GM10248 (cell line): ENCODE data around the gene RNF41.

Experiments
- CTCF ChIA-PET: fragments of 300-600 bp; sonication (Branson Sonifier 250); formaldehyde crosslinking; extraction: SDS; loops from one replicate; lab custom pipeline; 2021; ENCODE audit warnings: antibody characterized with exemption; lab: Yijun Ruan, JAX
- POLR2A ChIA-PET: fragments of 350-650 bp; sonication (Branson Sonifier 250); formaldehyde crosslinking; extraction: SDS; loops from one replicate; lab custom pipeline; 2020; ENCODE audit warnings: antibody characterized with exemption; lab: Yijun Ruan, JAX
- DNase-seq: peaks from one replicate; pipeline ENCODE4 v3.0.0; 2012; ENCODE audit errors: extremely low spot score
- TF ChIP-seq, protein P1 (sequence below): IDR thresholded peaks from 2 replicates; pipeline ENCODE4 v1.5.1; 2012; ENCODE audit warnings: mild to moderate bottlenecking, low read depth; ENCODE audit errors: extremely low read depth, missing control alignments, control extremely low read depth

The RNF41 gene

DNA sequence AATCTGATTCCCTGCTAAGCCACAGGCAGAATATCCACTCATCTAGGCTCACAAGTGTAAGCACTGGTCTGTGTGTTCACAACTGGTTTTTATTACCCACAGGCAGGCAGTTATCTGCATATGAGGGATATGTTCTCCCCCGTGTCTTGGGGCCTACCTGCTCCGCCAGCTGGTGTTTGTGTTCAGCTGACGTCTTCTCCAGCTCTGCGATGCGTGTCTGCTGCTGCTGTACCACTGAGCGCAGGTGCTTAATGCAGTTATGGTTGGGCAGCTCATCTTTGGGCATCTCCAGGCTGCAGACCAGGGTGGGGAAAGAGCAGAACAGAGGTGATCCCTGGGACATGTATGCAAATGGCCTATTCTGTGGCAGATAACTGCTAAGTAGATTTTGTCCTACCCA lies 13.7 kb downstream of the RNF41 start:
- POLR2A ChIA-PET, result no interaction called here
- no peak for DNase-seq

DNA sequence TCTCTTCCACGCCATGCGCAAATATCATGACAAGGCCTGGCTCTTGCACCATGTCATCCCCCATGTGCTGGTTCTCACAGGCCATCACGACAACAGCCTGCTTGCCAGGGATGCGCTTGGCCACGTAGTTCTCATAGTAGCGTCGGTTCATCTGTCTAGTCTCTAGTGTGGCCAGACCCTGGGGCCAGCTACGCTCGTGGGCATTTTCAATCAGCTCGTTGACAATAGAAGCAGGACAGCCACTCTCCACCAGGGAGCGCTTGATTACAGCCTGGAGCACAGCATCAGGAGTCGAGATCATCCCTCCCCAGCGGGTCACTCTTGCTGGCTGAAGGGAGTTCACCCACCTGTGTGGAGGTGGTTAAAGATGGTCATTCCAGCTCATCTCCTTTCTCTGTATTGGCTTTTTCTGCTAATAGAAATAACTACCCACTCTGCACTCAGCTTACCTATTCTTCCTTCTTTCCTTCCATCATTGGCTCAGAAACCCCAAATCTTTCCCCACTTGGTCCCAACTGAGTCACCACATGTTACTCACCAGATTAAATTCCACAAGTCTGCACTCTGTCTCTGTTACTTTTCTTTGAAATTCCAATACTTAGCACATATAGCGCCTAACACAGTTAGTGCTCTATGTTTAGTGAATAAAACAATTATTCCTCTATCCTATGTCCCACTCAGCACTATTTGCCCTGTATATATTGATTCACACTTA lies 15.1 kb downstream of the RNF41 start:
- DNase-seq, result peak; percentile 48
- TF ChIP-seq, protein P1, sequence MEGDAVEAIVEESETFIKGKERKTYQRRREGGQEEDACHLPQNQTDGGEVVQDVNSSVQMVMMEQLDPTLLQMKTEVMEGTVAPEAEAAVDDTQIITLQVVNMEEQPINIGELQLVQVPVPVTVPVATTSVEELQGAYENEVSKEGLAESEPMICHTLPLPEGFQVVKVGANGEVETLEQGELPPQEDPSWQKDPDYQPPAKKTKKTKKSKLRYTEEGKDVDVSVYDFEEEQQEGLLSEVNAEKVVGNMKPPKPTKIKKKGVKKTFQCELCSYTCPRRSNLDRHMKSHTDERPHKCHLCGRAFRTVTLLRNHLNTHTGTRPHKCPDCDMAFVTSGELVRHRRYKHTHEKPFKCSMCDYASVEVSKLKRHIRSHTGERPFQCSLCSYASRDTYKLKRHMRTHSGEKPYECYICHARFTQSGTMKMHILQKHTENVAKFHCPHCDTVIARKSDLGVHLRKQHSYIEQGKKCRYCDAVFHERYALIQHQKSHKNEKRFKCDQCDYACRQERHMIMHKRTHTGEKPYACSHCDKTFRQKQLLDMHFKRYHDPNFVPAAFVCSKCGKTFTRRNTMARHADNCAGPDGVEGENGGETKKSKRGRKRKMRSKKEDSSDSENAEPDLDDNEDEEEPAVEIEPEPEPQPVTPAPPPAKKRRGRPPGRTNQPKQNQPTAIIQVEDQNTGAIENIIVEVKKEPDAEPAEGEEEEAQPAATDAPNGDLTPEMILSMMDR, result peak; percentile 53
- POLR2A ChIA-PET, result interaction anchor here (0.5 to 1.5 kb wide), 2 partner anchors 16 to 266 kb away, joined by 4 to 5 read pairs; partner anchors contain the start of gene RNF41
- CTCF ChIA-PET, result interaction anchor here (0.6 to 11.2 kb wide), 31 partner anchors 10 to 467 kb away, joined by 3 to 70 read pairs (median 4); partner anchors contain the start of genes ANKRD52, RNF41, SMARCC2 and TIMELESS

More for the DNA sequence above, 13.7 kb downstream of the RNF41 start:
- TF ChIP-seq, protein P1, result no peak
- CTCF ChIA-PET, result interaction anchor here (0.9 to 11.2 kb wide), 18 partner anchors 8 to 470 kb away, joined by 3 to 70 read pairs (median 4); partner anchors contain the start of genes ANKRD52, COQ10A, RNF41 and SMARCC2

DNA sequence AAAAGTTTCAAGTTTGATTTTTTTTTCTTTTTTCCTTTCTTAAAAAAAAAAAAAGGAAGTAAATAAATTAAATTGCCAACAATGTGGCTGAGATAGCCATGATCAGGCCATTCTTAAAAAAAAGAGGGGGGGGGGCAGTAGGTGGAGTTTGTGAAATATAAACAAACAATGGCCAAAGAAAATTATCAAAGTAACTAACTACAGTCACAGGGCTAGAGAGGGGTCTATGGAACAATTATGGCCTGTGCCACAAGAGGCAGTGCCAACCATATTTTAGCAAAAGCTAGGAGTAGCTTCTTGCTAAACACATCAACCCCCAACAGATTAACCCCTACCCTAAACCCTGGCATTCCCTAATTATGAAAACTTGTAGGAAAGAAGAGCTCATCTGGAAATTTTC lies 16.3 kb downstream of the RNF41 start:
- ChIA-PET POLR2A (interaction anchor here (0.7 to 1.5 kb wide), 2 partner anchors 17 to 1683 kb away, joined by 4 read pairs; partner anchors contain the start of gene RNF41), CTCF (interaction anchor here (1.0 to 11.2 kb wide), 15 partner anchors 8 to 259 kb away, joined by 3 to 70 read pairs (median 7); partner anchors contain the start of genes RNF41, SMARCC2 and TIMELESS)
- DNase-seq, result no peak
- TF ChIP-seq, protein P1, result no peak

DNA sequence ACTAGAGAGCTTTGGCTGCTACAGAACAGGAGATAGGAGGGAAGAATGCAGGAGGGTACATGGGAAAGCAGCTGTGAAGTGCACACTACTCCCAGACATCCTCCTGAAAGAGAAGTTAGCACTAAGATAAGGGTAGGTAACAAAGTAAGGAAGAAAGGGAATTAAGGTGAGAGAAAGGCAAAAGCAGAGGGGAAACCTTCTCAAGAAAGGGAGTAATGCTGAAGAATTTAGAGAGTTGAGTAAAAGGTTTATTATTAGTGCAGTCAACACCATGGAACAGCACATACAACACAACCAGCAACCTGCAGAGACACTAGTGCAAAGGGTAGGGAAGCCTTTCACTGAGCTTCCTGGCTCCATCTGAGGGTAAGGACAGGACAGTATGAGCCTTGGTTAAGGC lies 17.4 kb downstream of the RNF41 start:
- ChIA-PET POLR2A (no interaction called here), CTCF (interaction anchor here (1.1 to 11.2 kb wide), 7 partner anchors 10 to 260 kb away, joined by 4 to 70 read pairs (median 12); partner anchors contain the start of genes ANKRD52, RNF41, SMARCC2 and ZC3H10)
- no peak for DNase-seq
- TF ChIP-seq, protein P1, result no peak

DNA sequence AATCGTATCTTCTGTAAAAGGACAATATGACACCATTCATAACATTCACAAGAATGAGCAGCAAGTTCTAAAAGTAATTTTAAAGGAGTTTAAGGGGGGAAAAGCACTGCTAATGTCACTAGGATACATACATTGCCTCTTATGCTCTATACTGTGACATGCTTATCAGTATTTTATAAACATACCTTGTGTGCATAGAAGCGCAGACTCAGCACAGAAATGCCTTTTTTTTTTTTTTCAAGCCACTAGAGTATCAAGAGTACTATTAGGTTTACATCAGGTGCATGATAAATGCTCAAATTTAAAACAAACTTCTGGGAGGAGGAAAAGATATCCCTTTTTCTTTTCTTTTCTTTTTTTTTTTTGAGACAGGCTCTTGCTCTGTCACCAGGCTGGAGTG lies 18.9 kb downstream of the RNF41 start:
- TF ChIP-seq, protein P1, result no peak
- ChIA-PET POLR2A (no interaction called here), CTCF (interaction anchor here (0.6 to 11.2 kb wide), 5 partner anchors 10 to 262 kb away, joined by 3 to 51 read pairs (median 9); partner anchors contain the start of genes RNF41 and SMARCC2)
- DNase-seq, result no peak

DNA sequence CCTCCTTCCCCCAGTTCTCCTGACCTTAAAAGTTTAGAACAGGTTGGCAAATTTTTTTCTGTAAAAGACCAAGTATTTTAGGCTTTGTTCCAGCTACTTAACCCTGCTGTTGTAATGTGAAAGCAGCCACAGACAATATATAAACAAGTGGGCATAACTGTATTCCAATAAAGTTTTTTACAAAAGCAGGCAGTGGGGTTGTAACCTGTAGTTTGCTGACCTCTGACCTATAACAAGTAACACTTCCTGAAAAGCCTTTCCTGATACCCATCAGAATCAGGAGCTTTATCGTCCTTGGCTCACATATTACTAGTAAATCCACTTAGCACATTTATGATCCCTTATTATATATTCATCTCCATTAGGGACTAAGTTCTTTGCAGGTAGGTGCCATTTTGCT lies 19.4 kb downstream of the RNF41 start:
- no peak for DNase-seq
- POLR2A ChIA-PET, result no interaction called here
- TF ChIP-seq, protein P1, result no peak
- CTCF ChIA-PET, result interaction anchor here (0.6 to 11.2 kb wide), 7 partner anchors 10 to 262 kb away, joined by 3 to 51 read pairs (median 8); partner anchors contain the start of genes RNF41, SMARCC2 and ZC3H10
